ENCODE data around the gene EXD3. TPM values are rescaled to one million over a fixed set of nuclear protein-coding genes. Genes with fewer than 3 reads are reported as not detected.

The EXD3 gene
- total RNA-seq, 2 experiments from 2014 or later, result 20.8 to 27.0 TPM

GRCh38 chr9:137276473-137277328, 146.3 kb downstream of the EXD3 start:
- no peaks in the 10 kb centered on the region for H3K9me2 ChIP-seq (ENCODE audit: insufficient read depth, low read length)
- H3K9me3 ChIP-seq (ENCODE audit: low read length), result no peaks in the 10 kb centered on the region
- peak overlapping the region; percentile 69 for H3K4me3 ChIP-seq (ENCODE audit: low read depth, low read length, poor library complexity, severe bottlenecking)
- peaks cover 64% of the 10 kb centered on the region for H3K4me1 ChIP-seq (ENCODE audit: insufficient read depth, low read length, poor library complexity, severe bottlenecking)
- peak overlapping the region; percentile 81 for H3K4me2 ChIP-seq (ENCODE audit: low read length)
- ChIA-PET POLR2A (interaction anchor here (0.9 to 1.5 kb wide), 3 partner anchors 8 to 44 kb away, joined by 3 to 4 read pairs (median 3); no protein-coding TSS in a partner anchor), CTCF (ENCODE audit: unreplicated experiment) (interaction anchor here (0.8 kb wide), 1 partner anchor 10 kb away, joined by 7 read pairs; no protein-coding TSS in a partner anchor)
- TSS peak; percentile 81 for BruUV-seq (replicated peaks)
- intact Hi-C loops (cut with micrococcal nuclease; ENCODE audit: unreplicated experiment), result loop anchor here (1.0 to 2.0 kb wide), 2 partner anchors 8 to 36 kb away; partner anchors contain the start of gene TUBB4B
- TF ChIP-seq CTCF (conservative IDR thresholded peaks at IDR 0.05; ENCODE audit: low read length) (no peak), EZH2phosphoT487 (IDR thresholded peaks at IDR 0.05; ENCODE audit: borderline replicate concordance, low read depth, low read length) (no peak)
- no peaks in the 10 kb centered on the region for H3K79me2 ChIP-seq (ENCODE audit: insufficient read depth, low read depth, low read length)
- no peak overlapping the region for H2AFZ ChIP-seq (ENCODE audit: low read length)
- H3K27ac ChIP-seq (ENCODE audit: low read depth, low read length, poor library complexity, severe bottlenecking), result peak overlapping the region; percentile 77
- peaks cover 18% of the 10 kb centered on the region; the same call in 1 of the 2 replicates for H3K36me3 ChIP-seq (ENCODE audit: insufficient read depth, low read length)
- no peaks in the 10 kb centered on the region for H4K20me1 ChIP-seq (ENCODE audit: insufficient read depth, low read length)
- peak; percentile 53 for DNase-seq (ENCODE audit: low spot score)

GRCh38 chr9:137275588-137276472, 147.1 kb downstream of the EXD3 start:
- no peak for DNase-seq (ENCODE audit: low spot score)
- ChIA-PET CTCF (ENCODE audit: unreplicated experiment) (no interaction called here), POLR2A (no interaction called here)
- no peaks in the 10 kb centered on the region for H3K79me2 ChIP-seq (ENCODE audit: insufficient read depth, low read depth, low read length)
- no peaks in the 10 kb centered on the region for H3K9me2 ChIP-seq (ENCODE audit: insufficient read depth, low read length)
- H3K36me3 ChIP-seq (ENCODE audit: insufficient read depth, low read length), result peaks cover 22% of the 10 kb centered on the region; the same call in 1 of the 2 replicates
- no TSS peak for BruUV-seq (replicated peaks)
- H3K27ac ChIP-seq (ENCODE audit: low read depth, low read length, poor library complexity, severe bottlenecking), result peak overlapping the region; percentile 77
- intact Hi-C loops (cut with micrococcal nuclease; ENCODE audit: unreplicated experiment), result loop anchor here (2.0 kb wide), 1 partner anchor 35 kb away; the partner anchor contains the start of gene TUBB4B
- no peaks in the 10 kb centered on the region for H4K20me1 ChIP-seq (ENCODE audit: insufficient read depth, low read length)
- no peak overlapping the region for H2AFZ ChIP-seq (ENCODE audit: low read length)
- H3K4me3 ChIP-seq (ENCODE audit: low read depth, low read length, poor library complexity, severe bottlenecking), result peak overlapping the region; percentile 69
- TF ChIP-seq CTCF (conservative IDR thresholded peaks at IDR 0.05; ENCODE audit: low read length) (no peak), EZH2phosphoT487 (IDR thresholded peaks at IDR 0.05; ENCODE audit: borderline replicate concordance, low read depth, low read length) (no peak)
- peaks cover 65% of the 10 kb centered on the region for H3K4me1 ChIP-seq (ENCODE audit: insufficient read depth, low read length, poor library complexity, severe bottlenecking)
- no peaks in the 10 kb centered on the region for H3K9me3 ChIP-seq (ENCODE audit: low read length)
- peak overlapping the region; percentile 81 for H3K4me2 ChIP-seq (ENCODE audit: low read length)
